ENCODE data around the gene AXIN2.

Gene AXIN2

DNA sequence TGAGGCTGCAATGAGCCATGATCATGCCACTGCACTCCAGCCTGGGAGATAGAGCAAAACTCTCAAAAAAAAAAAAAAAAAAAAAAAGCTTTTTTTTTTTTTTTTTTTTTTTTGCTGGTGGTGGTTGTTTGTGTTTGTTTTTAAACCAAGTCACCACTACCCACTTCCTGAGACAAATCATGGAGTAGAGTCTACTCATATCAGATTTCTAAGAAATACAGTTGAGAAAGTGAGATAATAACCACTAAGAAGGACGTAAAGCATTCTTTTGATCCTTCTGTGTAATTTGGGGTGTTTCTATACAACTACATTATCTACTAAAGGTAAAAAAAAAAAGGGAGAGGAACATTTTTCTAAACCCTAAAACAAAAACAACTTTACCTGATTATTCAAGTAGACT is 38.0 kb downstream of the AXIN2 start:
- no peak for DNase-seq (ENCODE audit: extremely low spot score)
- TF ChIP-seq, protein P1, sequence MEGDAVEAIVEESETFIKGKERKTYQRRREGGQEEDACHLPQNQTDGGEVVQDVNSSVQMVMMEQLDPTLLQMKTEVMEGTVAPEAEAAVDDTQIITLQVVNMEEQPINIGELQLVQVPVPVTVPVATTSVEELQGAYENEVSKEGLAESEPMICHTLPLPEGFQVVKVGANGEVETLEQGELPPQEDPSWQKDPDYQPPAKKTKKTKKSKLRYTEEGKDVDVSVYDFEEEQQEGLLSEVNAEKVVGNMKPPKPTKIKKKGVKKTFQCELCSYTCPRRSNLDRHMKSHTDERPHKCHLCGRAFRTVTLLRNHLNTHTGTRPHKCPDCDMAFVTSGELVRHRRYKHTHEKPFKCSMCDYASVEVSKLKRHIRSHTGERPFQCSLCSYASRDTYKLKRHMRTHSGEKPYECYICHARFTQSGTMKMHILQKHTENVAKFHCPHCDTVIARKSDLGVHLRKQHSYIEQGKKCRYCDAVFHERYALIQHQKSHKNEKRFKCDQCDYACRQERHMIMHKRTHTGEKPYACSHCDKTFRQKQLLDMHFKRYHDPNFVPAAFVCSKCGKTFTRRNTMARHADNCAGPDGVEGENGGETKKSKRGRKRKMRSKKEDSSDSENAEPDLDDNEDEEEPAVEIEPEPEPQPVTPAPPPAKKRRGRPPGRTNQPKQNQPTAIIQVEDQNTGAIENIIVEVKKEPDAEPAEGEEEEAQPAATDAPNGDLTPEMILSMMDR (IDR thresholded peaks at IDR 0.05; ENCODE audit: control extremely low read depth, extremely low read depth, low read depth, missing control alignments) = no peak
- ChIA-PET CTCF (no interaction called here), POLR2A (no interaction called here)

DNA sequence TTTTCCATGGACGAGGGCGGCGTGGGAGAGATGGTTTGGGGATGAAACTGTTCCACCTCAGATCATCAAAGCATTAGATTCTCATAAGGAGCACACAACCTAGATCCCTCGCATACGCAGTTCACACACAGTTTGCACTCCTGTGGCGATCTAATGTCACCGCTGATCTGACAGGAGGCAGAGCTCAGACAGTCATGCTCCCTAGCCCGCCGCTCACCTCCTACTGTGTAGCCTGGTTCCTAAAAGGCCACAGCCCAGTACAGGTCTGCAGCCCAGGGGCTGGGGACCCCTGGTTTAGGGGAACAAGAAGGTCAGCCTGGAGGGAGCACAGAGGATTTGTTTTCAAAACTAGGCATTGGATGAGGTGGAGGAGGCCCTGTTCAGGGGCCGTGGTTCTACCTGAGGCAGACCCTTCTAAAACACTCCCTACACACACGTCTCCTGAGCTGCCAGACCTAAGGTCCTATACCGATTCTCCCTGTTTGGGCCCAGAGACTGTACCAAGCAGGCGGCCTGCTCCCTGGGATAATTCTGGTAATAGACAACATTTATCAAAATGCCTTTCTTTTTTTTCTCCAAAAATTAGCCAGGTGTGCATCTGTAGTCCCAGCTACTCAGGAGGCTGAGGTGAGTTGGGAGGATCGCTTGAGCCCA is 38.6 kb downstream of the AXIN2 start:
- POLR2A ChIA-PET = no interaction called here

DNA sequence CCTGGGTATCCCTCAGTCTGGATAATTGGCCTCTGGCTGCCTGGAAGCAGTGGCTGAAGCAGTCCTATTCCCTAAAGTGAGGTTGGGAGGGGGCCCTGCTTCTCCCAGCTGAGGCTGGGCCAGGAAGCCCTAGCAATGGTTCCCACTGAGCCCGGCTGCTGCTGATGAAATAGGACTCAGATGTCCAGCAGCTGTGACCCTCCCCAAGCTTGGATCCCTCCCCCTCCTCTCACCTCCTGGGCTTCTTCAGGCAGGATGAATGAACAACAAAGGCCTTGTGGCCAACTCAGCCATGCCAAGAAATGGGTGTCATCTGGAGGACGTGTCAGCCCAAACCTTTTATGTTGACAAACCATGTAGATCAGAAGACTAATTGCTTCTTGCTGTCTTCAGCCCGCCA is 42.0 kb downstream of the AXIN2 start:
- no peak for DNase-seq (ENCODE audit: extremely low spot score)
- ChIA-PET CTCF (interaction anchor here (1.2 kb wide), 1 partner anchor 16 kb away, joined by 3 read pairs; no protein-coding TSS in a partner anchor), POLR2A (no interaction called here)
- TF ChIP-seq, protein P1 (IDR thresholded peaks at IDR 0.05; ENCODE audit: control extremely low read depth, extremely low read depth, low read depth, missing control alignments) = no peak

More for the DNA sequence above, 38.6 kb downstream of the AXIN2 start:
- no peak for DNase-seq (ENCODE audit: extremely low spot score)
- TF ChIP-seq, protein P1 (IDR thresholded peaks at IDR 0.05; ENCODE audit: control extremely low read depth, extremely low read depth, low read depth, missing control alignments) = no peak
- CTCF ChIA-PET = no interaction called here

DNA sequence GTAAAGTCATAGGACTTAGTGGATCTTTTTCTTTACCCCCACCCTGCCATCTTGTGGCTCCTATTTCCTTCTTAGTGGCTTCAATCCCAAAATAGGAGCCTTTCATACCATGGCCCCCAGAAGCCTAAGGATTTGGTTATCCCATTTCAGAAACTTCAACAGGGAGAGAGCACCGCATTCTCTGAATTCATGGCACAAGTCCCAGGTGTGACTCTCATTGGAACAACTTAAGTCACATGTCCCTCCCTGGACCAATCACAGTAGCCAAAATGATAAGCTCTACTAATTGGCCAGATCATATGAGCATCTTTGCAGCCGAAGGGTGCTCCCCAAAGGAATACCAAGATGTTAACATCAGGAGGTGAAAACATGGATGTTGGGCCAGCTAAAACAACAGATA is 43.2 kb downstream of the AXIN2 start:
- no peak for DNase-seq (ENCODE audit: extremely low spot score)
- CTCF ChIA-PET = no interaction called here
- POLR2A ChIA-PET = no interaction called here
- TF ChIP-seq, protein P1 (IDR thresholded peaks at IDR 0.05; ENCODE audit: control extremely low read depth, extremely low read depth, low read depth, missing control alignments) = no peak

DNA sequence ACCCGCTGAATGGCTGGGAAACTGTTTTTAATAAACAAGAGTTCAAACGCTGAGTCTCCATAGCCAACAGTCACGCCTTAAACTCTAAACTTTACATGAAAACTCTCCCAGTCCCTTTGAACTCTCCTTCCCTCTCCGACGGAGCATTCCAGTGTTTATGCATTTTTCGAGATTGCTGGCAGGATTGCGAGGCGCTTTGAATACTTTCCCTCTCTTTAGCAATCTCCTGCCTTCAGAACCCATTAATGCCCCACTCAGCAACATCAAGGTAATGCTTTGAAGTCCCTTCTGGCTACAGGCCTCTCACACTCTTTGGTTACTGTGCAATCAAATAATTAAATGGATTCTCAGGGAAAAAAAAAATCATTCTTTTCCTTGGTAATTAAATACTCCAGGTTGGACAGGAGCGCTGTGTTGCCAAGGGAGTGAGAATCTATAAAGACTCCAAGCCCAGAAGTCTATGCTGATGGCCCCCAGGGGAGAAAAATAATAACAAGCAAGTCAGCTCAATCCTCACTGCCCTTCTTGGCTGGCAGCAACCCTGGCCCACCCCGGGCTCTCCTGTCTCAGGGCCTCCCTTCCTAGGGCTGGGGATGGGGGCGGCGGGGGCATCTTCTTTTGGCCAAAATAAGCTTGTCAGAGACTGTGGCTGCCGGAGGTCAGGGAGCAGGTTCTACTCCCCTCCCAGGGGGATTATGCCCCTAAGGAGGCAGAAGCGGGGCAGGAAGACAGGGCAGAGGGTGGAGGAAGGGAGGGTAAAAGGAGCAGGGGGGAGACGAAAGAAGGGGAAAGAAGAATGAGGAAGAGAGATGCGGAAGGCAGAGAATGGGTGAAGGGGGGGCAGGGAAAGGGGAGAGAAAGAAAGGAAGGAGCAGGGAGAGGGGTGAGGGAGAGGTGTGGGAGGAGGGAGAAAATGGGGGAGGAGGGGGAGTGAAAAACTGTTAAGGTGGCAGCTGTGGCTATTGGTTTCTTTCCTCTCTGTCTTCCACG is 45.2 kb downstream of the AXIN2 start:
- POLR2A ChIA-PET = no interaction called here
- DNase-seq (ENCODE audit: extremely low spot score) = no peak
- TF ChIP-seq, protein P1 (IDR thresholded peaks at IDR 0.05; ENCODE audit: control extremely low read depth, extremely low read depth, low read depth, missing control alignments) = no peak
- CTCF ChIA-PET = no interaction called here

DNA sequence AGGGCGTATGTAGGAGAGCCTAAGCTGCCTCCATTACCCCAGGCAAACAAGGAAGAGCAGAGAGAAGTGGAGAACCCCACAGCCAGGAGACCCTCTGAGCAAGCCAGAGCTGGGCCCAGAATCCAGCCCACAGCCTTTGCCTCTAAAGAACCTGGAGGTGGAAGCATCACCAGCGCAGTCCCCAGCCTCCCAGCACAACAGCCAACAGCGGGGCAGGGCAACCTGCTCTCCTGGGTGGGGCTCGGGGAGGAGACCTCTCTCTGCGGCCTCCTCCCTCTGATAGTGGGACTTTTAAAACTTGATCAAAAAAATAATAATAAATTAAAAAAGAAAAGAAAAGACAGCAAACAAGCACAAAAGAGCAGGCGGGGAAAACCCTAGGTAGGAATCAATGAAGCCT is 45.9 kb downstream of the AXIN2 start:
- CTCF ChIA-PET = interaction anchor here (0.8 kb wide), 1 partner anchor 12 kb away, joined by 3 read pairs; no protein-coding TSS in a partner anchor

More for the DNA sequence above, 45.9 kb downstream of the AXIN2 start:
- POLR2A ChIA-PET = no interaction called here
- DNase-seq (ENCODE audit: extremely low spot score) = no peak
- TF ChIP-seq, protein P1 (IDR thresholded peaks at IDR 0.05; ENCODE audit: control extremely low read depth, extremely low read depth, low read depth, missing control alignments) = no peak
